Esophagus muscularis mucosa (tissue), 4 donors: ENCODE data around the gene PDE4D. TPM values are rescaled to one million over a fixed set of nuclear protein-coding genes. Genes with fewer than 3 reads are reported as not detected.
A peak's percentile ranks its signal among the peaks of the same experiment; 100 is the strongest.
"Not testable (repeated sequence)": the region's sequence is repeated elsewhere in the genome, so short reads cannot be mapped to it uniquely, and the experiment has no call there.

ENCODE experiments used
- DNase-seq: peaks from one replicate; pipeline ENCODE4 v3.0.0-alpha.2; 2017; ENCODE audit errors: extremely low spot score
- H3K27ac ChIP-seq, 4 donors: fragments of 200-600 bp; sonication (generic); replicated peaks in 1 of 4; 1 replicate in 3 of 4; 2 replicates in 1 of 4; pipeline ENCODE4 v1.5.1; 2016 to 2019; ENCODE audit warnings: mild to moderate bottlenecking in 1 of 4
- H3K27me3 ChIP-seq, 4 donors: fragments of 200-600 bp; sonication (generic); one replicate each; pipeline versions ENCODE4 v1.5.1 to v1.6.0; 2016 to 2019
- H3K36me3 ChIP-seq, 4 donors: fragments of 200-600 bp; sonication (generic); one replicate each; pipeline ENCODE4 v1.5.1; 2016 to 2019
- H3K4me1 ChIP-seq, 4 donors: fragments of 200-600 bp; sonication (generic); one replicate each; pipeline ENCODE4 v1.5.1; 2016 to 2019
- H3K4me3 ChIP-seq, 4 donors: fragments of 200-600 bp; sonication (generic); 1 replicate in 2 of 4; 2 replicates in 2 of 4; pipeline ENCODE4 v1.5.1; 2016 to 2019; ENCODE audit warnings: mild to moderate bottlenecking in 4 of 4, moderate library complexity in 1 of 4
- H3K9me3 ChIP-seq, 4 donors: fragments of 200-600 bp; sonication (generic); 1 replicate in 3 of 4; 2 replicates in 1 of 4; pipeline ENCODE4 v1.5.1; 2016 to 2019
- EP300 ChIP-seq: sonication (generic); formaldehyde crosslinking; IDR thresholded peaks from one replicate; pipeline ENCODE4 v1.6.1; 2017; ENCODE audit warnings: antibody characterized with exemption
- POLR2A ChIP-seq: fragments of 450-650 bp; IDR thresholded peaks from one replicate; pipeline ENCODE4 v1.6.1; 2017; ENCODE audit warnings: antibody characterized with exemption, moderate library complexity, mild to moderate bottlenecking, low read depth
- POLR2AphosphoS5 ChIP-seq, 2 donors: sonication (generic); formaldehyde crosslinking; IDR thresholded peaks; one replicate each; pipeline ENCODE4 v1.6.1; 2017; ENCODE audit warnings: antibody characterized with exemption in 2 of 2
- WGBS: methylation state at CpG from one replicate; pipeline ENCODE4 v1.1.5; 2018; 5-methylcytosine and 5-hydroxymethylcytosine counted together
- intact Hi-C: fragments of 100-400 bp; cut with DNase I; formaldehyde crosslinking; loops from one replicate; pipeline ENCODE4 v1.15.1; 2023
- total RNA-seq, 4 donors: library from RNA; depleted of rRNA; stranded (reverse); fragments of >200 nt; gene quantifications; one replicate each; pipeline versions ENCODE4 v1.1.0 to v1.2.1, GENCODE V29; 2016
- TF ChIP-seq, protein P1 (sequence below), 3 experiments: fragments of 200-600 bp in 2 of 3; fragments of 450-650 bp in 1 of 3; sonication (generic) in 2 of 3; IDR thresholded peaks; one replicate each; pipeline ENCODE4 v1.5.1; 2017 to 2019; ENCODE audit warnings: antibody characterized with exemption in 3 of 3, mild to moderate bottlenecking in 2 of 3, moderate library complexity in 1 of 3

The PDE4D gene
- total RNA-seq, 4 donors from 2014 or later, result 39.2 to 87.0 (median 50.2) TPM

DNA sequence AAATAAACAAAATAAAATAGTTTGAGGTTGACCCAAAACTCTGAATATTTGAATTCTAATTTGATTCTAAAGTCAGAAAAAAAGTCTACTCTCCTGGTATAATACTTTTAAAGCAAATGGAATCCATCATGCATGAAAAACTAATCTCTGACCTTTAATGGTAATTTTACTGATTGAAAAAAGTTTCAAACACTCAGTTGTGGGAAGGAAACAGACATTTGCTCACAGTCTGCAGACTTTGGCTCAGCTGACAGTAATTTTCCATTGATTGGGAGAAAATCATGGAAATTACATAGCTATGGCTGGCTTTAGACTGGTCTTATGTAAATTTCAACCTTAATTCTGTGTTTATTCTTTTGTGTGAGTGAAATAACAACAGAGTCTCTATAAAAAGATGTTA lies 574.3 kb downstream of the PDE4D start:
- Histone ChIP-seq H3K36me3 (no peaks in the 10 kb centered on the region), H3K9me3 (no peaks in the 10 kb centered on the region), H3K4me3 (no peak overlapping the region), H3K27ac (no peak overlapping the region), H3K4me1 (peaks cover 25 to 44% (median 35%) of the 10 kb centered on the region in 4 donors), H3K27me3 (no peaks in the 10 kb centered on the region)
- TF ChIP-seq POLR2AphosphoS5 (IDR thresholded peaks at IDR 0.05) (no peak), POLR2A (no peak), EP300 (no peak)
- TF ChIP-seq, protein P1, sequence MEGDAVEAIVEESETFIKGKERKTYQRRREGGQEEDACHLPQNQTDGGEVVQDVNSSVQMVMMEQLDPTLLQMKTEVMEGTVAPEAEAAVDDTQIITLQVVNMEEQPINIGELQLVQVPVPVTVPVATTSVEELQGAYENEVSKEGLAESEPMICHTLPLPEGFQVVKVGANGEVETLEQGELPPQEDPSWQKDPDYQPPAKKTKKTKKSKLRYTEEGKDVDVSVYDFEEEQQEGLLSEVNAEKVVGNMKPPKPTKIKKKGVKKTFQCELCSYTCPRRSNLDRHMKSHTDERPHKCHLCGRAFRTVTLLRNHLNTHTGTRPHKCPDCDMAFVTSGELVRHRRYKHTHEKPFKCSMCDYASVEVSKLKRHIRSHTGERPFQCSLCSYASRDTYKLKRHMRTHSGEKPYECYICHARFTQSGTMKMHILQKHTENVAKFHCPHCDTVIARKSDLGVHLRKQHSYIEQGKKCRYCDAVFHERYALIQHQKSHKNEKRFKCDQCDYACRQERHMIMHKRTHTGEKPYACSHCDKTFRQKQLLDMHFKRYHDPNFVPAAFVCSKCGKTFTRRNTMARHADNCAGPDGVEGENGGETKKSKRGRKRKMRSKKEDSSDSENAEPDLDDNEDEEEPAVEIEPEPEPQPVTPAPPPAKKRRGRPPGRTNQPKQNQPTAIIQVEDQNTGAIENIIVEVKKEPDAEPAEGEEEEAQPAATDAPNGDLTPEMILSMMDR (IDR thresholded peaks at IDR 0.05), result no peak
- no peak for DNase-seq
- intact Hi-C loops, result no loop called here

GRCh38 chr5:59317774-59318205 lies 575.7 kb downstream of the PDE4D start:
- Histone ChIP-seq H3K27me3 (no peaks in the 10 kb centered on the region), H3K36me3 (no peaks in the 10 kb centered on the region), H3K27ac (peak overlapping the region; percentile 48 to 75 (median 68)), H3K9me3 (no peaks in the 10 kb centered on the region), H3K4me1 (peaks cover 25 to 52% (median 40%) of the 10 kb centered on the region in 4 donors), H3K4me3 (peak overlapping the region in 3 of 4 donors; percentile 6 to 14 (median 13))
- 29% methylated on average over 4 of the region's 4 CpGs for WGBS
- TF ChIP-seq EP300 (no peak), POLR2A (no peak), POLR2AphosphoS5 (IDR thresholded peaks at IDR 0.05) (no peak)
- TF ChIP-seq, protein P1 (IDR thresholded peaks at IDR 0.05), result no peak
- no peak for DNase-seq
- intact Hi-C loops, result no loop called here

DNA sequence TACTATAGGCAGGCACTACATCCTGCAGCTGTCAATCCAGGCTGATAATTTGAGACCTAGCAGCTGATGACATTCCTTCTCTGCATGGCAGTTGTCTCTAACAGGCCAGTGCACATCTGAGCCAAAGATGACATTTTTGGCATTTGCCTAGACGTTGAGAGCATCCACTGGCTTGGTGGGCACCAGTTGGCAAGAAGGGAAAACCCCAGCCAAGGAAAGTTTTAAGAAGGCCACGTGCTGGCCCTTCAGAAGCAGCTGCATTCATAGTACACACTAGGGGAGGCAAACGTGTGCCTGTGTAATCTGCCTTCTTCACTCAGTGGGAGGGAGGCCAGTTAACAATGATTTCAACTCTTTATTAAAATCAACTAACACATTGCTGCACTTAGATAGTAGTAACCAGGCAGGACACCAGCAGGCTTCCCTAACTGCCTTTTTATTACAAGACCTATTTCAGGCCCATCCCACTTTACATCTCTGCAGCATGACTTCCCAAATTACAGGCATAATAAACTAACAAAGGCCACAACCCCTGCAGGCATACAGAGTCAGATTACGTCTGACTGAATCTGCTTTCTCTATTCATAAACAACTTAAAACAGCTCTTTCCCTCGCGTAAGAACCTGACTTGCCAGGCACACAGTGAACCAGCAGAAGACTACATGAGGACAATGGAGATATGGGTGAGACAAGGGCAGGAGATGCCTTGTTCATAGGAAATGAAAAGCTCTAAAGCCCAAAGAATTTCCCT lies 576.3 kb downstream of the PDE4D start:
- peaks cover 25 to 46% (median 37%) of the 10 kb centered on the region in 4 donors for H3K4me1 ChIP-seq
- peak overlapping the region in 3 of 4 donors; percentile 6 to 14 (median 13) for H3K4me3 ChIP-seq
- DNase-seq, result no peak
- no peaks in the 10 kb centered on the region for H3K27me3 ChIP-seq
- TF ChIP-seq POLR2A (no peak), POLR2AphosphoS5 (IDR thresholded peaks at IDR 0.05) (peak in 1 of 2 donors; percentile 50), EP300 (no peak)
- TF ChIP-seq, protein P1 (IDR thresholded peaks at IDR 0.05), result no peak
- H3K9me3 ChIP-seq, result no peaks in the 10 kb centered on the region
- H3K36me3 ChIP-seq, result no peaks in the 10 kb centered on the region
- peak overlapping the region; percentile 48 to 75 (median 68) for H3K27ac ChIP-seq
- intact Hi-C loops, result no loop called here
- WGBS, result 37% methylated on average over 6 of the region's 6 CpGs

GRCh38 chr5:59312223-59312622 lies 581.3 kb downstream of the PDE4D start:
- Histone ChIP-seq H3K4me1 (peaks cover 7 to 15% (median 14%) of the 10 kb centered on the region in 4 donors), H3K27me3 (no peaks in the 10 kb centered on the region), H3K27ac (no peak overlapping the region), H3K9me3 (no peaks in the 10 kb centered on the region), H3K36me3 (no peaks in the 10 kb centered on the region), H3K4me3 (no peak overlapping the region)
- TF ChIP-seq, protein P1 (IDR thresholded peaks at IDR 0.05), result no peak
- no peak for TF ChIP-seq EP300
- 91% methylated on average over 3 of the region's 3 CpGs for WGBS
- intact Hi-C loops, result no loop called here
- DNase-seq, result no peak

- H3K27ac ChIP-seq, H3K4me3 ChIP-seq, DNase-seq, H3K27me3 ChIP-seq, H3K4me1 ChIP-seq, intact Hi-C loops, H3K36me3 ChIP-seq, H3K9me3 ChIP-seq: not testable (repeated sequence)
- 55% methylated on average over 1 of the region's 2 CpGs for WGBS
Observed at GRCh38 chr5:59308685-59309084, 584.8 kb downstream of the PDE4D start.

- H3K36me3 ChIP-seq, H3K27me3 ChIP-seq, H3K27ac ChIP-seq, intact Hi-C loops, H3K9me3 ChIP-seq, DNase-seq, H3K4me3 ChIP-seq: not testable (repeated sequence)
- WGBS, result 76% methylated on average over 3 of the region's 3 CpGs
- H3K4me1 ChIP-seq, result peaks cover 4 to 14% (median 11%) of the 10 kb centered on the region in 4 donors
Observed at GRCh38 chr5:59303289-59303716, 590.2 kb downstream of the PDE4D start.

GRCh38 chr5:59302509-59302908 lies 591.0 kb downstream of the PDE4D start:
- WGBS, result 85% methylated on average over 1 of the region's 1 CpG
- H3K4me3 ChIP-seq, intact Hi-C loops: not testable (repeated sequence)

More at GRCh38 chr5:59302509-59302908, 591.0 kb downstream of the PDE4D start:
- H3K27ac ChIP-seq, DNase-seq, H3K36me3 ChIP-seq, H3K9me3 ChIP-seq, H3K27me3 ChIP-seq: not testable (repeated sequence)
- H3K4me1 ChIP-seq, result peaks cover 8 to 22% (median 19%) of the 10 kb centered on the region in 4 donors
